HG03378 (cell line): ENCODE measurements around the gene ERBIN.

ENCODE experiments used
- ATAC-seq: cut with Tn5 transposase; IDR thresholded peaks from one replicate; pipeline ENCODE4 v1.9.1; 2021; ENCODE audit warnings: mild to moderate bottlenecking, moderate library complexity; ENCODE audit not compliant: unreplicated experiment

ERBIN gene

GRCh38 chr5:66113160-66113559 lies 186.8 kb downstream of the ERBIN start:
- no peak for ATAC-seq

GRCh38 chr5:66118304-66118703 lies 191.9 kb downstream of the ERBIN start:
- no peak for ATAC-seq

GRCh38 chr5:66122379-66123034 lies 196.1 kb downstream of the ERBIN start:
- no peak for ATAC-seq

GRCh38 chr5:66129144-66129543 lies 202.8 kb downstream of the ERBIN start:
- no peak for ATAC-seq

- no peak for ATAC-seq
These were observed 204.1 kb downstream of the ERBIN start for GRCh38 chr5:66130493-66130892.
